HG03159 (cell line): ENCODE results near the gene ZBTB16.

Experiments used
- ATAC-seq: cut with Tn5 transposase; IDR thresholded peaks from one replicate; pipeline ENCODE4 v1.9.1; 2021; ENCODE audit warnings: mild to moderate bottlenecking, moderate library complexity; ENCODE audit not compliant: unreplicated experiment

Gene ZBTB16

DNA sequence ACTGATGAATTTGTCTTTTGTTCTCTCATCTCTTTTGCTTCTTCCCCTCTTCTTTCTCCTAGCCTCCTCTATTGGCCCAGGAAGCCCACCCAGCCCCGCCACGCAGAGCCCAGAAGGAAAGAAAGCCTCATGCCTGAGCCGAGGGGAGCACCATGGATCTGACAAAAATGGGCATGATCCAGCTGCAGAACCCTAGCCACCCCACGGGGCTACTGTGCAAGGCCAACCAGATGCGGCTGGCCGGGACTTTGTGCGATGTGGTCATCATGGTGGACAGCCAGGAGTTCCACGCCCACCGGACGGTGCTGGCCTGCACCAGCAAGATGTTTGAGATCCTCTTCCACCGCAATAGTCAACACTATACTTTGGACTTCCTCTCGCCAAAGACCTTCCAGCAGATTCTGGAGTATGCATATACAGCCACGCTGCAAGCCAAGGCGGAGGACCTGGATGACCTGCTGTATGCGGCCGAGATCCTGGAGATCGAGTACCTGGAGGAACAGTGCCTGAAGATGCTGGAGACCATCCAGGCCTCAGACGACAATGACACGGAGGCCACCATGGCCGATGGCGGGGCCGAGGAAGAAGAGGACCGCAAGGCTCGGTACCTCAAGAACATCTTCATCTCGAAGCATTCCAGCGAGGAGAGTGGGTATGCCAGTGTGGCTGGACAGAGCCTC, 3.8 kb downstream of the ZBTB16 start:
- no peak for ATAC-seq

- no peak for ATAC-seq
These were observed 4.3 kb downstream of the ZBTB16 start for GRCh38 chr11:114063829-114064201.

DNA sequence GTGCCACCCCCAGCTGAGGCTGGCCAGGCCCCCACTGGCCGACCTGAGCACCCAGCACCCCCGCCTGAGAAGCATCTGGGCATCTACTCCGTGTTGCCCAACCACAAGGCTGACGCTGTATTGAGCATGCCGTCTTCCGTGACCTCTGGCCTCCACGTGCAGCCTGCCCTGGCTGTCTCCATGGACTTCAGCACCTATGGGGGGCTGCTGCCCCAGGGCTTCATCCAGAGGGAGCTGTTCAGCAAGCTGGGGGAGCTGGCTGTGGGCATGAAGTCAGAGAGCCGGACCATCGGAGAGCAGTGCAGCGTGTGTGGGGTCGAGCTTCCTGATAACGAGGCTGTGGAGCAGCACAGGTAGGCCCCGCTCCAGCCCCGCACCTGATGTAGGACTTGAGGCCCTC, 4.7 kb downstream of the ZBTB16 start:
- no peak for ATAC-seq

GRCh38 chr11:114065094-114065493, 5.6 kb downstream of the ZBTB16 start:
- ATAC-seq: no peak

GRCh38 chr11:114066046-114066648, 6.6 kb downstream of the ZBTB16 start:
- ATAC-seq: no peak

GRCh38 chr11:114068327-114068726, 8.8 kb downstream of the ZBTB16 start:
- no peak for ATAC-seq

DNA sequence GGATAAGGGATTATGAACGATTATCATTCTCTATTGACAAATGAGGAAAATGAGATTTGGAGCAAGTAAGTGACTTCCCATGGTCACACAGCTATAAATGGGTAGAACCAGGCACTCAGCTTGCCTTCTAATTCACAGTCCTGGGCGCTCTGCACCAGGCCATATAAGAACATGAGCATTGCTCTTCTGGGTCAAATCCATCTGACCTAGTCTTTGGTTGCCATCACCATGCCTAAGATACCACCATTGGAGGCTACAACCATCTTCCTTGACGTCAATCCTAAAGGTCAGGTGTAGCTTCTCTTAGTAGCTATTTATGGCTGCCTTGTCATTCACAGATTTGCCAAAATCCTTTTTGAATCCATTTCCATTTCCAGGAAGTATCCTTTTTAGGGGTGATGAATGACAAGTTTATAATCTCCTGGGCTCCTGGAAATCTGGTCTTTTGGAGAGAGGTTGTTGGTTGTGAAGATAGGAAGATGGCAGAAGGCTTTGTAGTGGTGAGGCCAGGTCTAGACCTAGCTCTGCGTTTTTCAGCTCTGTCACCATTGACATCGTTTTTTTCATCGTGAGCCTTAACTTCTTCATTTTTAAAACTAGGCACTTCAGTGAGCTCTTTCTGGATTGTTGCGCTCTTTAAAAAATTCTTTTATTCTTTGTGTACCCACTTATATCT, 11.1 kb downstream of the ZBTB16 start:
- no peak for ATAC-seq

DNA sequence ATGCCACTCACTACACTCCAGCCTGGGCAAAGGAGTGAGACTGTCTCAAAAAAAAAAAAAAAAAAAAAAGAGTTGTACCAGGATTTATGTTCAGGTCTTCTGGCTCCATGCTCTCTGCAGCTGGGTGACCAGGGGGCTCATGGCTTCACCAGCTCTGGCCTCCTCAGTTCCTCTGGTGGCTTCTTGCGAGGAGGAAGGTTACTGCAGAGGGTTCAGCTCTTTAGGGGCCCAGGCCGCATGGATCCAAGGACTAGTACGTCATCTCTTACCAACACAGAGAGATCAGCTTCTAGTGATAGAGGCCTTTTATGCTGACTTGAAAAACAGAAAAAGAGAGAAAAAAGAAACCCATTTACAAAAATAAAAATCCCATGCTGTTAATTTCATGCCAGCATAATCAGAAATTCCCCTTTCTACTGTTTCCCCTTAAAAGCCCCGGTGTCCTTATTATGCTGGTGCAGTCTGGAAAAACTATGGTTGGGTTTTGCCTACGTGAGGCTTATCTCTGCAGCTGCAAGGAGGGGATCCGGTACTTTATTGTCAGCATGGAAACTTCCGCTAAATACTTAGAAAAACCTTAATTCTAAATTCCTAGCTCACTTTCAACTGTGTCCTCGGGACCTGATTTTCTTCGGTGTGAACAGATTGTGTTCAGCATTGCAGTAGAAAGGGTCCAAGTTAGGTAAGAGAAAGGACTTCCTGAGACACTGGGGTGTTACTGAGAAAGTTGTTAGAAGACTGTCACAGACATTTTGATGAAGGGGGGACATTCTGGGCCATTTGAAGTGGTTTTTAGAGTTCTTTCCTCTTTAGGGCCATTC, 13.7 kb downstream of the ZBTB16 start:
- ATAC-seq: no peak

DNA sequence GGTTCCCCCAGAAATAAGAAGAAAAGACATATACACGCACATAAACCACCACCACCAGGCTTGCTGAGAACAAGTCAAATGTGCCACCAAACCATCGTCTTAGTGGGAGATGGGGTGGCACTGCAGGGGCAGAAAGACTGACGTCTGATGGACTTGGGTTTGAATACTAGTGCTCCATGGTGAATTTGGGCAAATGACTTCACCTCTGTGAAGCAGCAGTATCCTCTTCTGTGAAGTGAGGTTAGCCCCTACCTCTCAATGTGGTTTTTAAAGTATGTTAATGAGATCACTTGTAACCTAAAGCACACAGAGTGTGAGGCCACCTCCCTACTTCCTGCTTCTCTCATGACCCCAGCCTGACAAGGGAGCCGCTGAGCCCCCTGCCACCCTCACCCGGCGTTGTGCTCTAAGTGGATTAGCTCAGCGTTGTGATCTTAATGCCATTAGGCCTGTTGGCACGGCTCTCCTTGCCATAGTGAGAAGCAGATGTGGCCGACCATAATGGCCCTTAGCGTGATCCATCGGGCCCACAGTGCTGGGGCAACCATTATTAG, 14.4 kb downstream of the ZBTB16 start:
- no peak for ATAC-seq

DNA sequence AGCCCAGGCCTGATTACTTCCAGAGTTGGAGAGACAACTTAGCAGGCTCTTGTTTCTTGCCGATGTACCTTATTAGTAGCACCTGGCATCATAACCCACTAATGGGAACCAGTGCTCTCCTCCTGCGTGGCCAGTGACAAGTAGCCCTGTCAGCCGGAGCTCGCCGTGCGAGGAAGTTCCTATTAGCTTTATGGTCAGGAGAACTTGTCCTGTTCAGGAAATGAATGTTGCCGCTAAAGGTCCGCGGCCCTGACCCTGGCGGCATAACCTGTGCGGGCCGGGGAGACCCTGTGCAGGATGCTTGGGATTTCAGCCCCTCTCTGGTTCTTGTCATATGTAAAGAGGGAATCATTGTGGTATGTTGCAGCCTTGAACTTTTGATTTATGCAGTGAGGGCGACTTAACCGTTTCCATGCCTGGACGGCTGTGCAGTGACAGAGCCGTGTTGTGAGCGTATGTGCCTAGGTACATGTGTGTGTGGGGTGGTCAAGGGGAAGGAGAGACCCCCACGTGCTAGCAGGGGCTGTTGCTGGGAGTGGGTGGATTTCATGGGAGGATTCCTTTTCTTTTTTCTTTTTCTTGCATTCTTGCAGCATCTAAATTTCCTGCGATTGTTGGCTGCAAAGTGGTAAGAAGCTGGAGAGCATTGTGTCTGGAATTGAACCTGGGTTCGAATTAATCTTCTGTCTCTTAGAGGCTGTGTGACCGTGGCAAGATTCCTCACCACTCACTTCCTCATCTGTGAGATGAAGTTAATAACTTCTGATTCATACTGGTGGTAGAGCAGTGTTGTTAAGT, 15.2 kb downstream of the ZBTB16 start:
- ATAC-seq: no peak

GRCh38 chr11:114075344-114075610, 15.8 kb downstream of the ZBTB16 start:
- ATAC-seq: no peak

DNA sequence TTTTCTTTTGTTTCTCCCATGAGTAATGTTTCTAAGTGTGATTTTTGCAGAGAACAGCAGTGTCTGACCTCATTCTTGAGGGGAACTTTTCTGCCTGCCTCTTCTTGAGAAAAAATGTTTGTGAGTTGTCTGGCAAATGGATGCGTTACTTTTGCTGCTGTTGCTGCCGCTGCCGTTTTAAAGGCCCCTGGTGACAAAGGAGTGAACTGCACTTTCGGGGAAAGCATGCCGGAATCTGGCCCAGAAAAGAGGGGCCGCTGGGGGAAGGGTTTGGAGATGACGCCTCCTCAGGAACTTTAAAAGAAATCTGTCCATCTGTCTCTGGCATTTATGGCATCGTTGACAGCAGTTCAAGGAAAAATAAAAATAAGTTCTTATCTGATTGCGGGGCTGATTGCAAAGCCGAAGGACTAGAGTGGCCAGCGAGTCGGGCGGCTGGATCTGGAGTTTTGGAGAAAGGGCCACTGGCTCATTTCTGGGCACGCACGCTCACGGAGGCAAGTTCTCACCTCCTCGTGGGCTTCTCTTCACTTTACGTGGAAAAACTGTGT, 16.5 kb downstream of the ZBTB16 start:
- ATAC-seq: no peak

DNA sequence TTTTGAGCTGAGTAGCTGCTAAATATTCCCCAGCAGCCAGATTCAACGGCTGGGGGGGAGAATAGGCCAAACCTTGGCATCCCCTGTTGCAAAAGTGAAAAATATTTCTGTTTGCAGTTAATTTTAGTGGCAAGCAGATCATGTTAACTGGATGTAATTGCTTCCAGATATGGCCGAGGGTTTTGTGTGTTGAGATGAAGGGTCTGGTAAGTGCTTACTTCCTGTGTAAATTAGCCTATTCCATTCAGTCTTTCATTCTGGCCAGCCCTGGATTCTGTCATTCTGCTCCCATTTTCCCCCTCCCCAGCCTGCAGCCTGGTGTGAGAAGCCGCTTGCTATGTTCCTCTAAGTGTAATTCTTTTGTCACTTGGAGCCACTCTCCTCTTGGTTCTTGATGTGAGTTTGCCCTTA, 17.4 kb downstream of the ZBTB16 start:
- no peak for ATAC-seq

- ATAC-seq: no peak
These were observed 18.2 kb downstream of the ZBTB16 start for GRCh38 chr11:114077482-114078305.

DNA sequence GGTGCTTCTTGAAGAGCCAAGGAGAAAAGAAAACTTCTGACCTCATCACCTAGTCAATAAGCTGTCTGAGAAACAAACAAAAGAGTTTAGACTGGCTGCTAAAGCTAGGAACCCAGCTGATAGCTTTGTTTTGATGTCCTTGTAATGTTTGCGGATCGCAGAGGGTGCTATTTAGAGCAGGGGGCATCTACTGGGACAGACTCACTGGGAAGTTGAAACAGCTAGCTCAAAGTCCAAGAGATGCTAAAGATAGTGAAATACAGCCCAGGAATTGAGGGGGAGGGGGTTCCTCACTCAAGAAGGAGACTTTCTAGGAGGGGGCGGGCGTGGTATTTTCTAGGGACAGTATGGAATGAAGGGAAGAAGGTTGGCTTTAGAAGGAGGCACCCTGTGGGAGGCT, 18.9 kb downstream of the ZBTB16 start:
- ATAC-seq: no peak

DNA sequence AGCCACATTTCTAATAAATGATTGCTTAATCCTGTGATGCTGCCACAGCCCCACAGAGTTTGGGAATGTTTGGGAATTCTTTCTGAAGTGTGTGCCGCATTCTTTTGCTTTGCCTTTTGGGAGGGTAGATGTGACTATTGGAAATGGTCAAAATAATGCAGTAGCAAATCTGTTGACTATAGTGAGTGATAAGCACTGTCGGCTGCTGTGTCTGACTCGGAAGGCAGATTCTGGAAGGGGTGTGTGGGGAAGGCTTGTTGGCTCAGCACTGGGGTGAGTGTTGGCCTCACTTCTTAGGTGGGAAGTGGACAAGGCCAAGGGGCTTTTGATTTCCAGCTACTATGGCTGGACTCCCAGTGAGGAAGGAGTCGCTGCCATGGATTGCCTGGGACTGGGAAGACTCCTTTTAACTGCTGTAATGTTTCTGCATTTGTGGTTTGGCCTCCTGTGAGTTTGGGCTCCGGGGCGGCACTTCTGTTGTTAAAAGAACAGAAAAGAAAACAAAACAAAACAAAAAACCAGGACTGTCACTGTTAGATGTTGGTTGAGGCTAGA, 20.1 kb downstream of the ZBTB16 start:
- no peak for ATAC-seq

DNA sequence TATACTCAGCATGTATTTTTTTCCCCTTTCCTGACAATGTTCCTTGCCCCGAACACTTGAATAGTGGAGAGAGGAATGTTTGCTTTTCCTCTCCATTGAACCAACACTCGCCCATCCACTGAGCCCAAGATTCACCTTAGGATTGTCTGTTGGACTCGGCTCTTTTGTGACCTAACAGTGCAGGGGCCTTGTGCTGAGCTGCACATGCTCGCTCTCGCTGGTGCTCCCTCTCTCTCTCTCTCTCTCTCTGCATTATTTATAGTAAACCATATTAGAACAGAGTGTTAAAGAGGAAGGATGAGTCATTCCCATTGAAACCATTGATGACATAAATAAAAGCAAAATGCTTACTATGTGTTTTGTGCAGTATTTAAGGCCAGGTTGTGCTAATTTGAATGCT, 20.7 kb downstream of the ZBTB16 start:
- ATAC-seq: no peak

DNA sequence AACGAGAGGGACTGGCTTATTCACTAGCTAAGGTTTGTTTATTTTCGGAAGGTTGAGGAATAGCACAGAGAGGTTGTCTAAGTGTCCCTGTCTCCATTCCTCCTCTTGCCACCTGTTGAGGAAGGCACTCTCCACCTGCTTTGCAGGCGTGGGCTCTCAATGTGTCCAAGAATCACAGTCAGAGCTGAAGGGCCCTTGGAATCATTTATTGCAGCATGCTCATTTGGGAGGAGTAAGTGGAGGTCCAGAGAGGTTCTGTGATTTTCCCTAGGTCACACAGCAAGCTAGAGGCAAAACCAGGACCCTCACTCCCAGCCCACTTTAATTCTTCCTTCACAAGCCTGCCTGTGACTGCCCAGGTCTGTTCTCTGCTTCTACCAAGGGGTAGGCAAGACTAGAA, 21.3 kb downstream of the ZBTB16 start:
- no peak for ATAC-seq
